Effector memory CD4-positive, alpha-beta T cell (primary cell): ENCODE data around the gene TMEM125.

Source experiments
- DNase-seq, 3 donors: peaks; one replicate each; pipeline ENCODE4 v3.0.0-alpha.2; 2020
- H3K27ac ChIP-seq: 2 replicates; pipeline ENCODE4 v1.7.0; 2013; ENCODE audit warnings: mild to moderate bottlenecking, low read length, moderate library complexity; ENCODE audit not compliant: insufficient read depth, poor library complexity, severe bottlenecking
- H3K27me3 ChIP-seq: replicated peaks from 2 replicates; pipeline ENCODE4 v1.7.0; 2013; ENCODE audit warnings: mild to moderate bottlenecking, low read length; ENCODE audit not compliant: insufficient read depth, control insufficient read depth, poor library complexity, severe bottlenecking
- H3K36me3 ChIP-seq: 2 replicates; pipeline ENCODE4 v1.7.0; 2013; ENCODE audit warnings: mild to moderate bottlenecking, low read length, moderate library complexity; ENCODE audit not compliant: control insufficient read depth, insufficient read depth
- H3K4me1 ChIP-seq: 2 replicates; pipeline ENCODE4 v1.7.0; 2013; ENCODE audit warnings: low read length, mild to moderate bottlenecking; ENCODE audit not compliant: control insufficient read depth, insufficient read depth, poor library complexity, severe bottlenecking
- H3K4me3 ChIP-seq: 2 replicates; pipeline ENCODE4 v1.7.0; 2013; ENCODE audit warnings: low read length, low read depth, mild to moderate bottlenecking; ENCODE audit not compliant: insufficient read depth, poor library complexity, severe bottlenecking
- H3K9me3 ChIP-seq: 2 replicates; pipeline ENCODE4 v1.7.0; 2013; ENCODE audit warnings: mild to moderate bottlenecking, low read length, moderate library complexity; ENCODE audit not compliant: control insufficient read depth

The TMEM125 gene

GRCh38 chr1:43302721-43303470 lies 33.1 kb downstream of the TMEM125 start:
- no peaks in the 10 kb centered on the region for H3K4me1 ChIP-seq

DNA sequence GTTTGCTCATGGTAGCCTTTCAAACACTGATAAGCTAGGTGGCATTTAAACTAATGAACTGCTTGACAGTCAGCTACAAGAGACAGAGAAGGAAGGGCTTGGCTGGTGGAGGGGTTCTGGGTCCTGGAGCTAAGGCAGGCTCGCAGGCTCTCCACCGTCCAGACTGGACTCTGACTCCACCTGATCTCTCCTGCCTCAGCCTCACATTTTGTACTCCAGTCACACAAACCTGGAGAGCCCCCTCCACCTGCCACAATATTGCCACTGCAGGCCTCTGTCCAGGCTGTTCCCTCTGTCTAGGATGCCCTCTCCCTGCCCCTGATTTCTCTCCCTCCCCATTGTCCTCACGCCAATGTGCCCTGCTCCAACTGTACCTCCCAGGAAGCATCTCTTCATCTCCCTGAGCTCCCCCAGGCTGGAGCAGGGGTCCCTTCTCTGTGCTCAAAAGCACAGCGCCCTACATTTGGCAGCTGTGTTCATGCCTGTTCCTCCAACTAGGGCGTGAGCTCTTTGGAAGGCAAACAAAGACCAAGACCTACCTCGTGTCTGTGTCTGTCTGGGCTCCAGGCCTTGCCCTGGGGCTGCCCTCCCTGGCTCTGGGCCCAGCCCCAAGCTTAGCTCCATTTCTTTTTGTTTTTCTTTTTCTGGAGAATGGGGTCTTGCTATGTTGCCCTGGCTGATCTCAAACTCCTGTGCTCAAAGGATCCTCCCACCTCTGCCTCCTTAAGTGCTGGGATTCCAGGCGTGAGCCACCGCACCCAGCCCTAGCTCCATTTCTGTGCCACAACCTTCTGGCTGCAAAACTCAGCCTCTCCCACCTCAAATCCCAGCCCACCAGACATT lies 33.9 kb downstream of the TMEM125 start:
- Histone ChIP-seq H3K27me3 (no peaks in the 10 kb centered on the region), H3K36me3 (no peaks in the 10 kb centered on the region), H3K4me1 (no peaks in the 10 kb centered on the region), H3K27ac (no peak overlapping the region), H3K9me3 (no peaks in the 10 kb centered on the region), H3K4me3 (no peak overlapping the region)
- no peak for DNase-seq

More at GRCh38 chr1:43302721-43303470, 33.1 kb downstream of the TMEM125 start:
- no peak overlapping the region for H3K4me3 ChIP-seq
- no peak overlapping the region for H3K27ac ChIP-seq
- H3K27me3 ChIP-seq: no peaks in the 10 kb centered on the region
- H3K36me3 ChIP-seq: no peaks in the 10 kb centered on the region
- H3K9me3 ChIP-seq: no peaks in the 10 kb centered on the region
- no peak for DNase-seq

GRCh38 chr1:43304314-43304681 lies 34.5 kb downstream of the TMEM125 start:
- DNase-seq: no peak
- Histone ChIP-seq H3K4me1 (no peaks in the 10 kb centered on the region), H3K36me3 (no peaks in the 10 kb centered on the region), H3K27me3 (no peaks in the 10 kb centered on the region), H3K4me3 (no peak overlapping the region), H3K9me3 (no peaks in the 10 kb centered on the region), H3K27ac (no peak overlapping the region)

GRCh38 chr1:43304771-43305300 lies 35.1 kb downstream of the TMEM125 start:
- Histone ChIP-seq H3K4me1 (no peaks in the 10 kb centered on the region), H3K36me3 (no peaks in the 10 kb centered on the region), H3K4me3 (no peak overlapping the region), H3K27me3 (no peaks in the 10 kb centered on the region), H3K27ac (no peak overlapping the region), H3K9me3 (no peaks in the 10 kb centered on the region)
- no peak for DNase-seq

GRCh38 chr1:43305461-43305860 lies 35.7 kb downstream of the TMEM125 start:
- H3K27ac ChIP-seq: no peak overlapping the region
- no peaks in the 10 kb centered on the region for H3K36me3 ChIP-seq

DNA sequence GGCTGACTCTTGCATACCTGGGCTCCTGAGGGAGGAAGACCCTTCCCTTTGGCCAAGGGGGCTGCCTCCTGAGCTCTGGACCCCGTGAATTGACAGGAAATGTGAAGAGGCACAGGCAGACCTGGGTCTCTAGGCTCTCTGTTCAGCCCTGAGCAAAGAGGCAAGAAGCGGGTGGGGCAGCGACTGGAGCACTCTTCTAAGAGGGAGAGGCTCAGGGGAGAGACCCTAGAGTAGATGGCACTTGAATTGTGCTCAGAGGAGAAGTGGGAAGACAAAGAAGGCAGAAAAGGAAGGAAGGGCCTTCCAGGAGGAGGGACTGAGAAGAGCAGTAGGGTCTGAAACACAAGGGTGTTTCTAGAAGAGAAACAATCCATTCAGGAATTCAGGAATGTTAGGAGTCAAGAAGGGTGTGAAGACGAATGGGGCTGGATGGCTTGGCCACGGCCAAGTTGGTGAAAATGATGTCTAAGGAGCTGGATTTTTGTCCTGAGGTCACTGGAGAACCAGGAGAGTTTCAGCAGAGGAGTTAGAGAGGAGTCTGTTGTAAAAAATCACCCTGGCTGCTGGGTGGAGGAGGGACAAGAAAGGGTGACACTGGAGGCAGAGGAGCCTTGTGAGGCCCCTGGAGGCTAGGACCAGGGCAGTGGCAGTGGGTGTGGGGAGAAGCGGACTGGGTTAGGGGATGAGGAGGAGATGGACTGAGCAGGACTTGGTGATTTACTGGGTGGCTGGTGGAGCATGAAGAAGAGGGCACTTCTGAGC lies 36.3 kb downstream of the TMEM125 start:
- H3K36me3 ChIP-seq: no peaks in the 10 kb centered on the region
- DNase-seq: no peak
- H3K27me3 ChIP-seq: no peaks in the 10 kb centered on the region
- no peaks in the 10 kb centered on the region for H3K9me3 ChIP-seq
- no peak overlapping the region for H3K27ac ChIP-seq
- no peaks in the 10 kb centered on the region for H3K4me1 ChIP-seq
- no peak overlapping the region for H3K4me3 ChIP-seq

More at GRCh38 chr1:43305461-43305860, 35.7 kb downstream of the TMEM125 start:
- DNase-seq: no peak
- no peaks in the 10 kb centered on the region for H3K27me3 ChIP-seq
- H3K4me1 ChIP-seq: no peaks in the 10 kb centered on the region
- no peaks in the 10 kb centered on the region for H3K9me3 ChIP-seq
- no peak overlapping the region for H3K4me3 ChIP-seq

GRCh38 chr1:43306688-43307457 lies 37.1 kb downstream of the TMEM125 start:
- Histone ChIP-seq H3K27me3 (no peaks in the 10 kb centered on the region), H3K27ac (no peak overlapping the region), H3K36me3 (no peaks in the 10 kb centered on the region), H3K9me3 (no peaks in the 10 kb centered on the region), H3K4me1 (no peaks in the 10 kb centered on the region), H3K4me3 (no peak overlapping the region)
- DNase-seq: no peak

DNA sequence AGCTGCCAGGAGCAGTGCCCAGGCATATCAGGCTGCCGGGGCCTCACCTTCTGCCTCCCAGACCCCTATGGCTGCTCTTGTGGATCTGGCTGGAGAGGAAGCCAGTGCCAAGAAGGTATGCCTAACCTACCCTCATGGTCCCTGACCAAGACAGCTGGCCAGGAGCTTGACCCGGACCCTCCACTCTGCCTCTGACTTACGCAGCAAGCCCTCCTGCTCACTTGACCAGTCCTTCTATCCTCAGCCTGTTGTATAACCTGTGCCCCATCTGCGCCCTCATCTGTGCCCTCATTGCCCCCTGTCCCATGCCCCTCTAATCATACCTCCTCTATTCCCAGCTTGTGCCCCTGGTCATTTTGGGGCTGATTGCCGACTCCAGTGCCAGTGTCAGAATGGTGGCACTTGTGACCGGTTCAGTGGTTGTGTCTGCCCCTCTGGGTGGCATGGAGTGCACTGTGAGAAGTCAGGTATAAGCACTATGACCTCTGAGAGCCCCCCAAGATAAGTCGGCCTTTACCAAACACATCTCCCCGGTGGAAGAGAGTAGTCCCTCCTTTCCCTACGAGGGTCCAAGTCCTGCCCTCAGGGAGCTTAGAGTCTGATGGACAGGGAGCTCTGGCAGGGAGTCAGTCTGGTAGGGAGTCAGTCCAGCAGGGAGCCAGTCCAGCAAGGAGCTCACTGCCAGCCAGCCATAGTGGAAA lies 37.8 kb downstream of the TMEM125 start:
- no peak for DNase-seq
- Histone ChIP-seq H3K9me3 (no peaks in the 10 kb centered on the region), H3K36me3 (no peaks in the 10 kb centered on the region), H3K27me3 (no peaks in the 10 kb centered on the region), H3K4me1 (no peaks in the 10 kb centered on the region), H3K4me3 (no peak overlapping the region), H3K27ac (no peak overlapping the region)
